ENCODE data around the gene NLN. TPM values are rescaled to one million over a fixed set of nuclear protein-coding genes. Genes with fewer than 3 reads are reported as not detected.
"Not testable (repeated sequence)": the region's sequence is repeated elsewhere in the genome, so short reads cannot be mapped to it uniquely, and the experiment has no call there.

NLN gene
- total RNA-seq, 1 experiment from 2014 or later: 42.1 TPM

DNA sequence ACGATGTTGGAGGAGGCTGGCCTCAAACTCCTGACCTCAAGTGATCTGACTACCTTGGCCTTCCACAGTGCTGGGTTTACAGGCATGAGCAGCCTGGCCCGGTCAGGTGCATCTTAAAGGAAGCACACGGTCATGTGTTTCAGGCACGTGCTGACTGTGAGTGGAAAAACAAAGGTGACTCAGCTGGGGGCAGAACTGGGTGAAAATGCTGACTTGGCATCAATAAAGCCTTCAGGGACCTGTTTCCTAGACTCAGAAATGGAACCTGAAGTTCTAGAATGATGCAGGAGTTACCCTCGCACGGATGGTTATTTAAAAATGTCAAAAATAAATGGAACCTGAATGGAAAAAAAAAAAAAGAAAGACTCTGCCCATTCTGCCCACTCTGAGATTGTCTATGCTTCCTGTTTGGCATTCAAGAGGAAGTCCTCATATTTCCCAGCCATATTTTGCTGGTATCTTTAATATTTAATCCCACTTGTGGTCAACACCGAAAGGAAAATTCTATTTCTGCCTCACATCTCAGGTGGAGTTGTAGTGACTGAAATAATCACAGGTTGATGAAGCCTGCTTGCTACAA, 12.3 kb downstream of the NLN start:
- DNase-seq (ENCODE audit: unreplicated experiment); H3K27me3 Mint-ChIP-seq (ENCODE audit: insufficient read depth, unreplicated experiment); POLR2A ChIA-PET; intact Hi-C loops (cut with micrococcal nuclease); H3K36me3 Mint-ChIP-seq (ENCODE audit: insufficient read depth, unreplicated experiment); BruUV-seq (replicated peaks); H3K4me3 Mint-ChIP-seq (ENCODE audit: unreplicated experiment); H3K27ac Mint-ChIP-seq (ENCODE audit: low read depth, unreplicated experiment); CTCF ChIA-PET; H3K9me3 Mint-ChIP-seq (ENCODE audit: unreplicated experiment): not testable (repeated sequence)
- peaks cover 11% of the 10 kb centered on the region for H3K4me1 Mint-ChIP-seq (ENCODE audit: insufficient read depth, unreplicated experiment)

DNA sequence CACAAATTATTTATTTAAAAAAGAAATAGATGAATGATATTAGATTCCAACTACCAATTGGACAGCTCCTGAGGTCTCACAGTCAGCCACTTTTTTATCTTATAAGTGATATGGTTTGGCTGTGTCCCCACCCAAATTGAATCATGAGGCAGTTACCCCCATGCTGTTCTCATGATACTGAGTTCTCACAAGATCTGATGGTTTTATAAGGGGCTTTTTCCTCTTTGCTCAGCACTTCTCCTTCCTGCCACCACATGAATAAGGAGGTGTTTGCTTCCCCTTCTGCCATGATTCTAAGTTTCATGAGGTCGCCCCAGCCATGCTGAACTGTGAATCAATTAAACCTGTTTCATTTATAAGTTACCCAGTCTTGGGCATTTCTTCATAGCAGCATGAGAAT, 12.9 kb downstream of the NLN start:
- Mint-ChIP-seq H3K36me3 (ENCODE audit: insufficient read depth, unreplicated experiment) (no peaks in the 10 kb centered on the region), H3K27ac (ENCODE audit: low read depth, unreplicated experiment) (no peak overlapping the region), H3K4me3 (ENCODE audit: unreplicated experiment) (no peak overlapping the region), H3K9me3 (ENCODE audit: unreplicated experiment) (no peaks in the 10 kb centered on the region), H3K27me3 (ENCODE audit: insufficient read depth, unreplicated experiment) (no peaks in the 10 kb centered on the region), H3K4me1 (ENCODE audit: insufficient read depth, unreplicated experiment) (peaks cover 11% of the 10 kb centered on the region)
- intact Hi-C loops (cut with micrococcal nuclease): no loop called here
- POLR2A ChIA-PET: no interaction called here
- CTCF ChIA-PET: no interaction called here
- no TSS peak for BruUV-seq (replicated peaks)
- no peak for DNase-seq (ENCODE audit: unreplicated experiment)
- TF ChIP-seq, protein P1, sequence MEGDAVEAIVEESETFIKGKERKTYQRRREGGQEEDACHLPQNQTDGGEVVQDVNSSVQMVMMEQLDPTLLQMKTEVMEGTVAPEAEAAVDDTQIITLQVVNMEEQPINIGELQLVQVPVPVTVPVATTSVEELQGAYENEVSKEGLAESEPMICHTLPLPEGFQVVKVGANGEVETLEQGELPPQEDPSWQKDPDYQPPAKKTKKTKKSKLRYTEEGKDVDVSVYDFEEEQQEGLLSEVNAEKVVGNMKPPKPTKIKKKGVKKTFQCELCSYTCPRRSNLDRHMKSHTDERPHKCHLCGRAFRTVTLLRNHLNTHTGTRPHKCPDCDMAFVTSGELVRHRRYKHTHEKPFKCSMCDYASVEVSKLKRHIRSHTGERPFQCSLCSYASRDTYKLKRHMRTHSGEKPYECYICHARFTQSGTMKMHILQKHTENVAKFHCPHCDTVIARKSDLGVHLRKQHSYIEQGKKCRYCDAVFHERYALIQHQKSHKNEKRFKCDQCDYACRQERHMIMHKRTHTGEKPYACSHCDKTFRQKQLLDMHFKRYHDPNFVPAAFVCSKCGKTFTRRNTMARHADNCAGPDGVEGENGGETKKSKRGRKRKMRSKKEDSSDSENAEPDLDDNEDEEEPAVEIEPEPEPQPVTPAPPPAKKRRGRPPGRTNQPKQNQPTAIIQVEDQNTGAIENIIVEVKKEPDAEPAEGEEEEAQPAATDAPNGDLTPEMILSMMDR (IDR thresholded peaks at IDR 0.05; ENCODE audit: unreplicated experiment): no peak

GRCh38 chr5:65736011-65736410, 14.0 kb downstream of the NLN start:
- intact Hi-C loops (cut with micrococcal nuclease): no loop called here
- Mint-ChIP-seq H3K36me3 (ENCODE audit: insufficient read depth, unreplicated experiment) (no peaks in the 10 kb centered on the region), H3K4me1 (ENCODE audit: insufficient read depth, unreplicated experiment) (peaks cover 11% of the 10 kb centered on the region), H3K27ac (ENCODE audit: low read depth, unreplicated experiment) (no peak overlapping the region), H3K27me3 (ENCODE audit: insufficient read depth, unreplicated experiment) (no peaks in the 10 kb centered on the region), H3K4me3 (ENCODE audit: unreplicated experiment) (no peak overlapping the region), H3K9me3 (ENCODE audit: unreplicated experiment) (no peaks in the 10 kb centered on the region)
- no TSS peak for BruUV-seq (replicated peaks)
- ChIA-PET CTCF (interaction anchor here (0.7 kb wide), 1 partner anchor 17 kb away, joined by 3 read pairs; no protein-coding TSS in a partner anchor), POLR2A (no interaction called here)
- DNase-seq (ENCODE audit: unreplicated experiment): no peak
- TF ChIP-seq, protein P1 (IDR thresholded peaks at IDR 0.05; ENCODE audit: unreplicated experiment): no peak

GRCh38 chr5:65737842-65738241, 15.8 kb downstream of the NLN start:
- POLR2A ChIA-PET: interaction anchor here (1.3 to 1.5 kb wide), 2 partner anchors 16 to 406 kb away, joined by 4 read pairs; partner anchors contain the start of genes NLN, SGTB and SREK1
- intact Hi-C loops (cut with micrococcal nuclease): no loop called here
- H3K27ac Mint-ChIP-seq (ENCODE audit: low read depth, unreplicated experiment): no peak overlapping the region

More at GRCh38 chr5:65737842-65738241, 15.8 kb downstream of the NLN start:
- Mint-ChIP-seq H3K9me3 (ENCODE audit: unreplicated experiment) (no peaks in the 10 kb centered on the region), H3K4me1 (ENCODE audit: insufficient read depth, unreplicated experiment) (peaks cover 16% of the 10 kb centered on the region), H3K36me3 (ENCODE audit: insufficient read depth, unreplicated experiment) (no peaks in the 10 kb centered on the region), H3K4me3 (ENCODE audit: unreplicated experiment) (no peak overlapping the region), H3K27me3 (ENCODE audit: insufficient read depth, unreplicated experiment) (no peaks in the 10 kb centered on the region)
- BruUV-seq (replicated peaks): no TSS peak
- CTCF ChIA-PET: no interaction called here
- peak; percentile 13 for DNase-seq (ENCODE audit: unreplicated experiment)
- TF ChIP-seq, protein P1 (IDR thresholded peaks at IDR 0.05; ENCODE audit: unreplicated experiment): no peak

All from MCF 10A (cell line).